HepG2 (cell line): ENCODE results near the gene CEP170. TPM values are rescaled to one million over a fixed set of nuclear protein-coding genes. Genes with fewer than 3 reads are reported as not detected.
"Not testable (repeated sequence)": the region's sequence is repeated elsewhere in the genome, so short reads cannot be mapped to it uniquely, and the experiment has no call there.

Source experiments
- ATAC-seq: fragments of 200-7000 bp; cut with Tn5 transposase; 3 replicates; pipeline ENCODE4 v1.9.1; 2020; ENCODE audit warnings: mild to moderate bottlenecking, moderate library complexity
- BruUV-seq: library from RNA; stranded (reverse); fragments of 400-500 nt; replicated peaks from 2 replicates; lab custom pipeline; 2021; lab: Mats Ljungman, UMichigan
- CTCF ChIA-PET: fragments of 300-600 bp; formaldehyde crosslinking; extraction: SDS; loops from one replicate; lab custom pipeline; 2021; ENCODE audit warnings: low total read pairs, inconsistent platforms, low intra/inter-chr PET ratio; lab: Yijun Ruan, JAX
- POLR2A ChIA-PET: fragments of 350-600 bp; sonication (Branson Sonifier 250); formaldehyde crosslinking; loops from one replicate; lab custom pipeline; 2020; ENCODE audit warnings: antibody characterized with exemption, inconsistent platforms; lab: Yijun Ruan, JAX
- DNase-seq: peaks from one replicate; pipeline ENCODE4 v3.0.0-alpha.2; 2015; ENCODE audit warnings: low spot score
- FAIRE-seq: peaks from 3 replicates; lab custom pipeline; 2011; peaks lifted over from hg19 to GRCh38; lab: Jason Lieb, UNC
- H2AFZ ChIP-seq: one replicate; pipeline ENCODE4 v1.6.1; 2011; ENCODE audit warnings: low read length, inconsistent platforms
- H3K27ac ChIP-seq: fragments of 300-600 bp; 3 replicates; pipeline ENCODE4 v1.8.0; 2011; ENCODE audit warnings: mixed run types, mild to moderate bottlenecking, mixed read lengths, low read length, inconsistent platforms; ENCODE audit not compliant: insufficient read depth; ENCODE audit errors: extremely low read length
- H3K27me3 ChIP-seq, 2 experiments: fragments of 200-600 bp in 1 of 2; 2 replicates in 1 of 2; 3 replicates in 1 of 2; pipeline versions ENCODE4 v1.6.0 to v1.8.0; 2011; ENCODE audit warnings: low read length in 2 of 2, mild to moderate bottlenecking in 2 of 2, moderate library complexity in 2 of 2, inconsistent platforms in 1 of 2; ENCODE audit not compliant: insufficient read depth in 2 of 2, control insufficient read depth in 1 of 2
- H3K36me3 ChIP-seq, 2 experiments: fragments of 200-600 bp in 1 of 2; replicated peaks in 1 of 2; 2 replicates in 1 of 2; 3 replicates in 1 of 2; pipeline versions ENCODE4 v1.5.1 to v1.8.0; 2011; ENCODE audit warnings: low read length in 2 of 2, inconsistent platforms in 1 of 2; ENCODE audit not compliant: insufficient read depth in 2 of 2, control insufficient read depth in 1 of 2
- H3K4me1 ChIP-seq: 2 replicates; pipeline ENCODE4 v1.5.1; 2012; ENCODE audit warnings: low read length, inconsistent platforms; ENCODE audit not compliant: insufficient read depth
- H3K4me2 ChIP-seq: 2 replicates; pipeline ENCODE4 v1.6.0; 2011; ENCODE audit warnings: low read depth, low read length, inconsistent platforms
- H3K4me3 ChIP-seq, 3 experiments: fragments of 200-600 bp in 1 of 3; sonication (generic), shearing (Covaris generic) in 1 of 3; replicated peaks in 1 of 3; 2 replicates each; pipeline ENCODE4 v1.5.1; 2011 to 2016; ENCODE audit warnings: low read length in 3 of 3, inconsistent platforms in 2 of 3, low read depth in 2 of 3, mild to moderate bottlenecking in 2 of 3, control low read depth in 1 of 3, mixed read lengths in 1 of 3; ENCODE audit not compliant: insufficient read depth in 1 of 3
- H3K79me2 ChIP-seq: one replicate; pipeline ENCODE4 v1.6.1; 2011; ENCODE audit warnings: low read length, inconsistent platforms; ENCODE audit not compliant: insufficient read depth
- H3K9ac ChIP-seq: 2 replicates; pipeline ENCODE4 v1.6.0; 2011; ENCODE audit warnings: mild to moderate bottlenecking, low read depth, low read length, inconsistent platforms; ENCODE audit not compliant: insufficient read depth
- H3K9me3 ChIP-seq: 2 replicates; pipeline ENCODE4 v1.5.1; 2012; ENCODE audit warnings: mild to moderate bottlenecking, low read length
- H4K20me1 ChIP-seq: 2 replicates; pipeline ENCODE4 v1.6.0; 2011; ENCODE audit warnings: inconsistent platforms, mild to moderate bottlenecking, low read length, moderate library complexity; ENCODE audit not compliant: insufficient read depth
- CENPBD1 ChIP-seq: sonication (generic); formaldehyde crosslinking; IDR thresholded peaks from 2 replicates; pipeline ENCODE4 v1.8.0; 2022; ENCODE audit warnings: missing genetic modification reagents, low read depth, mild to moderate bottlenecking, borderline replicate concordance
- CENPX ChIP-seq: sonication (generic); formaldehyde crosslinking; IDR thresholded peaks from 2 replicates; pipeline ENCODE4 v1.9.0; 2021; ENCODE audit warnings: mild to moderate bottlenecking, missing genetic modification reagents, moderate library complexity
- CTCF ChIP-seq: sonication (generic); formaldehyde crosslinking; IDR thresholded peaks from 2 replicates; pipeline ENCODE4 v1.5.0; 2020; ENCODE audit warnings: mild to moderate bottlenecking, missing genetic modification reagents, moderate library complexity
- MEF2D ChIP-seq: sonication (generic); formaldehyde crosslinking; IDR thresholded peaks from 2 replicates; pipeline ENCODE4 v1.5.1; 2020; ENCODE audit warnings: mild to moderate bottlenecking, missing genetic modification reagents
- POLR2A ChIP-seq, 2 experiments: IDR thresholded peaks; 2 replicates each; pipeline ENCODE4 v1.6.1; 2011; ENCODE audit warnings: low read depth in 2 of 2, low read length in 2 of 2, mild to moderate bottlenecking in 1 of 2, moderate library complexity in 1 of 2; ENCODE audit not compliant: insufficient read depth in 1 of 2
- ZNF414 ChIP-seq: sonication (generic); formaldehyde crosslinking; IDR thresholded peaks from 2 replicates; pipeline ENCODE4 v1.5.0; 2020; ENCODE audit warnings: missing genetic modification reagents
- ZNF652 ChIP-seq: IDR thresholded peaks from 2 replicates; pipeline ENCODE4 v1.6.1; 2016; ENCODE audit warnings: low read depth, borderline replicate concordance
- WGBS: methylation state at CpG from one replicate; pipeline ENCODE4 v1.1.6; 2017; ENCODE audit warnings: low lambda C conversion rate; 5-methylcytosine and 5-hydroxymethylcytosine counted together
- in situ Hi-C: cut with HindIII; loops from 2 replicates; pipeline ENCODE4 v1.10.0; 2017; ENCODE audit warnings: low pct_unique_long_range_greater_than_20kb; ENCODE audit not compliant: extremely low pct_ligation_motif_present
- intact Hi-C: fragments of 100-400 bp; cut with micrococcal nuclease; formaldehyde crosslinking; loops from one replicate; pipeline ENCODE4 v1.10.0; 2022; ENCODE audit not compliant: unreplicated experiment
- polyA plus RNA-seq, 8 experiments: library from polyadenylated mRNA; depleted of rRNA in 3 of 8; stranded (reverse) in 7 of 8; unstranded in 1 of 8; fragments of >200 nt; fragmentation: Illumina TruSeq in 4 of 8; extraction: Trizol in 4 of 8; gene quantifications; 2 replicates each; pipeline versions ENCODE4 v1.2.1 to v1.2.3, GENCODE V29; 2011 to 2016; ENCODE audit warnings: low read depth in 4 of 8, missing spikeins in 1 of 8, mixed read lengths in 1 of 8; ENCODE audit not compliant: insufficient read depth in 1 of 8
- total RNA-seq, 5 experiments: library from RNA; depleted of rRNA; stranded (reverse); fragments of >200 nt; fragmentation: Illumina TruSeq; extraction: Trizol; gene quantifications; 2 replicates each; pipeline ENCODE4 v1.2.3, GENCODE V29; 2016; ENCODE audit warnings: low read depth in 1 of 5

Gene CEP170
- total and polyA plus RNA-seq, 2 of the 13 experiments (the other 11 are each of a cell fraction or from before 2014, with no cell fraction given) = 23.0 to 28.6 TPM

GRCh38 chr1:243183661-243184060, 71.4 kb downstream of the CEP170 start:
- intact Hi-C loops, H3K4me2 ChIP-seq, H3K27ac ChIP-seq, H2AFZ ChIP-seq, H3K9ac ChIP-seq, H3K4me3 ChIP-seq, ATAC-seq, H3K36me3 ChIP-seq, H4K20me1 ChIP-seq, H3K79me2 ChIP-seq, POLR2A ChIA-PET, H3K4me1 ChIP-seq, H3K9me3 ChIP-seq, CTCF ChIA-PET, in situ Hi-C loops, FAIRE-seq, BruUV-seq, DNase-seq, H3K27me3 ChIP-seq: not testable (repeated sequence)
- peak; percentile 52; the same call in 1 of the 2 replicates for TF ChIP-seq ZNF652 (CRISPR knock-in tag)

- H4K20me1 ChIP-seq, in situ Hi-C loops, H3K27me3 ChIP-seq, H3K4me3 ChIP-seq, intact Hi-C loops, H3K9ac ChIP-seq, CTCF ChIA-PET, H3K4me2 ChIP-seq, H2AFZ ChIP-seq, H3K27ac ChIP-seq, POLR2A ChIA-PET, H3K4me1 ChIP-seq, ATAC-seq, BruUV-seq, H3K79me2 ChIP-seq, H3K36me3 ChIP-seq, H3K9me3 ChIP-seq, DNase-seq, FAIRE-seq: not testable (repeated sequence)
- 90% methylated on average over 3 of the region's 3 CpGs for WGBS
Measured at GRCh38 chr1:243183176-243183575, 71.9 kb downstream of the CEP170 start.

- no peaks in the 10 kb centered on the region for H3K9me3 ChIP-seq
- H3K36me3 ChIP-seq = no peaks in the 10 kb centered on the region
- H3K4me2 ChIP-seq = no peak overlapping the region
- FAIRE-seq (no peak), ATAC-seq (no peak), DNase-seq (no peak)
- no TSS peak for BruUV-seq
- intact Hi-C loops = no loop called here
- peaks cover 2% of the 10 kb centered on the region; the same call in 1 of the 2 replicates for H3K4me1 ChIP-seq
- no peaks in the 10 kb centered on the region for H3K79me2 ChIP-seq
- POLR2A ChIA-PET = no interaction called here
- CTCF ChIA-PET = no interaction called here
- no peak overlapping the region for H3K9ac ChIP-seq
- no peak overlapping the region for H3K4me3 ChIP-seq
- no peaks in the 10 kb centered on the region for H4K20me1 ChIP-seq
- H3K27me3 ChIP-seq = no peaks in the 10 kb centered on the region
- in situ Hi-C loops = no loop called here
- 91% methylated on average over 7 of the region's 7 CpGs for WGBS
- H2AFZ ChIP-seq = no peak overlapping the region
- H3K27ac ChIP-seq = no peak overlapping the region
- TF ChIP-seq ZNF414 (CRISPR knock-in tag) (no peak), CENPX (CRISPR knock-in tag) (no peak), CTCF (no peak), CENPBD1 (CRISPR knock-in tag) (no peak), POLR2A (IDR thresholded peaks at IDR 0.05; ENCODE audit: insufficient read depth in 1 of 2, low read depth in 2 of 2, low read length in 2 of 2) (no peak), MEF2D (CRISPR knock-in tag) (no peak)
Measured at GRCh38 chr1:243179720-243180119, 75.4 kb downstream of the CEP170 start.
